Sigmoid colon (tissue), 4 donors: Measurements from ENCODE around the gene PLGRKT.

ENCODE experiments used
- POLR2A ChIP-seq, 2 donors: fragments of 450-650 bp; IDR thresholded peaks; one replicate each; pipeline ENCODE4 v1.6.1; 2016; ENCODE audit warnings: antibody characterized with exemption in 2 of 2, mild to moderate bottlenecking in 2 of 2, moderate library complexity in 2 of 2
- POLR2AphosphoS5 ChIP-seq, 4 donors: sonication (generic); formaldehyde crosslinking; IDR thresholded peaks; one replicate each; pipeline ENCODE4 v1.6.1; 2017; ENCODE audit warnings: antibody characterized with exemption in 4 of 4
- TF ChIP-seq, protein P1 (sequence below), 4 experiments: fragments of 450-650 bp in 3 of 4; fragments of 200-600 bp in 1 of 4; IDR thresholded peaks; one replicate each; pipeline ENCODE4 v1.5.1; 2016 to 2019; ENCODE audit warnings: antibody characterized with exemption in 4 of 4, mild to moderate bottlenecking in 3 of 4, moderate library complexity in 2 of 4

DNA sequence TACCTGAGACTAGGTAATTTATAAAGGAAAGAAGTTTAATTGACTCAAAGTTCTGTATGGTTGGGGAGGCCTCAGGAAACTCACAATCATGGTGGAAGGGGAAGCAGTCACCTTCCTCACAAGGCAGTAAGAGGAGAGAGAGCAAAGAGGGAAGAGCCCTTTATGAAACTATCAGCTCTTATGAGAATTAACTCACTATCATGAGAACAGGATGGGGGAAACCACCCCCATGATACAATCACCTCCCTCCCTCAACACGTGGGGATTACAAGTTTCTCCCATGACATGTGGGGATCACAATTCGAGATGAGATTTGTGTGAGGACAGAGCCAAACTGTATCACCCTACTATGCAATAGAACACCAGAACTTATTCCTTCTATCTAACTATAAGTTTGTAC, 40.5 kb upstream of the PLGRKT start:
- TF ChIP-seq POLR2AphosphoS5 (IDR thresholded peaks at IDR 0.05): no peak
- TF ChIP-seq, protein P1, sequence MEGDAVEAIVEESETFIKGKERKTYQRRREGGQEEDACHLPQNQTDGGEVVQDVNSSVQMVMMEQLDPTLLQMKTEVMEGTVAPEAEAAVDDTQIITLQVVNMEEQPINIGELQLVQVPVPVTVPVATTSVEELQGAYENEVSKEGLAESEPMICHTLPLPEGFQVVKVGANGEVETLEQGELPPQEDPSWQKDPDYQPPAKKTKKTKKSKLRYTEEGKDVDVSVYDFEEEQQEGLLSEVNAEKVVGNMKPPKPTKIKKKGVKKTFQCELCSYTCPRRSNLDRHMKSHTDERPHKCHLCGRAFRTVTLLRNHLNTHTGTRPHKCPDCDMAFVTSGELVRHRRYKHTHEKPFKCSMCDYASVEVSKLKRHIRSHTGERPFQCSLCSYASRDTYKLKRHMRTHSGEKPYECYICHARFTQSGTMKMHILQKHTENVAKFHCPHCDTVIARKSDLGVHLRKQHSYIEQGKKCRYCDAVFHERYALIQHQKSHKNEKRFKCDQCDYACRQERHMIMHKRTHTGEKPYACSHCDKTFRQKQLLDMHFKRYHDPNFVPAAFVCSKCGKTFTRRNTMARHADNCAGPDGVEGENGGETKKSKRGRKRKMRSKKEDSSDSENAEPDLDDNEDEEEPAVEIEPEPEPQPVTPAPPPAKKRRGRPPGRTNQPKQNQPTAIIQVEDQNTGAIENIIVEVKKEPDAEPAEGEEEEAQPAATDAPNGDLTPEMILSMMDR (IDR thresholded peaks at IDR 0.05): no peak
- TF ChIP-seq POLR2A (IDR thresholded peaks at IDR 0.05): no peak
